Astrocyte of the cerebellum (primary cell): Measurements from ENCODE around the gene RXFP2.

Source experiments
- DNase-seq: peaks from one replicate; pipeline ENCODE4 v3.0.0-alpha.2; 2011; ENCODE audit warnings: low read depth
- H3K4me3 ChIP-seq: 2 replicates; pipeline ENCODE4 v1.5.1; 2011; ENCODE audit warnings: mild to moderate bottlenecking, low read depth, low read length, moderate library complexity
- in situ Hi-C: cut with HindIII; loops from 2 replicates; pipeline ENCODE4 v1.10.0; 2017; ENCODE audit warnings: low sequenced_read_pairs
- TF ChIP-seq, protein P1 (sequence below): IDR thresholded peaks from 2 replicates; pipeline ENCODE4 v1.5.1; 2012; ENCODE audit warnings: low read length, low read depth, moderate library complexity, mild to moderate bottlenecking; ENCODE audit errors: missing control alignments

RXFP2 gene

DNA sequence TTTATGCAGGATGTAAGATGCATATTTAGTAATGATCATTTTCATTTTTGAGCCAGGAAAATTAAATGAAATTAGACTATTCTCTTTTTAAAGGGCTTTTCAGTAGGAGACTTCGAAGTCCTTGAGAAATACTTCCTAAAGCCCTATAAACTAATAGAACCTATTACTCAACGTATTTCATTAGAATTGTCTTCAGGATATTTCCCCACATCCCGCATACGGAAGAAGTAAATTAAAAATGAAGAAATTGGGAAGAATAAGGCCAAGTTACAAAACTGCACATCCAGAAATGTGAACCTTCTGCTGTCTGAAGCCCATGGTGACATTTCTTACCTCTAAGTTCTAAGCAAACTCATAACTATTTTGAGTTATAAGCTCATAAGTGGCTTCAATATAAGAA, 66.5 kb downstream of the RXFP2 start:
- H3K4me3 ChIP-seq: no peak overlapping the region
- in situ Hi-C loops: no loop called here
- no peak for DNase-seq
- TF ChIP-seq, protein P1, sequence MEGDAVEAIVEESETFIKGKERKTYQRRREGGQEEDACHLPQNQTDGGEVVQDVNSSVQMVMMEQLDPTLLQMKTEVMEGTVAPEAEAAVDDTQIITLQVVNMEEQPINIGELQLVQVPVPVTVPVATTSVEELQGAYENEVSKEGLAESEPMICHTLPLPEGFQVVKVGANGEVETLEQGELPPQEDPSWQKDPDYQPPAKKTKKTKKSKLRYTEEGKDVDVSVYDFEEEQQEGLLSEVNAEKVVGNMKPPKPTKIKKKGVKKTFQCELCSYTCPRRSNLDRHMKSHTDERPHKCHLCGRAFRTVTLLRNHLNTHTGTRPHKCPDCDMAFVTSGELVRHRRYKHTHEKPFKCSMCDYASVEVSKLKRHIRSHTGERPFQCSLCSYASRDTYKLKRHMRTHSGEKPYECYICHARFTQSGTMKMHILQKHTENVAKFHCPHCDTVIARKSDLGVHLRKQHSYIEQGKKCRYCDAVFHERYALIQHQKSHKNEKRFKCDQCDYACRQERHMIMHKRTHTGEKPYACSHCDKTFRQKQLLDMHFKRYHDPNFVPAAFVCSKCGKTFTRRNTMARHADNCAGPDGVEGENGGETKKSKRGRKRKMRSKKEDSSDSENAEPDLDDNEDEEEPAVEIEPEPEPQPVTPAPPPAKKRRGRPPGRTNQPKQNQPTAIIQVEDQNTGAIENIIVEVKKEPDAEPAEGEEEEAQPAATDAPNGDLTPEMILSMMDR: no peak

DNA sequence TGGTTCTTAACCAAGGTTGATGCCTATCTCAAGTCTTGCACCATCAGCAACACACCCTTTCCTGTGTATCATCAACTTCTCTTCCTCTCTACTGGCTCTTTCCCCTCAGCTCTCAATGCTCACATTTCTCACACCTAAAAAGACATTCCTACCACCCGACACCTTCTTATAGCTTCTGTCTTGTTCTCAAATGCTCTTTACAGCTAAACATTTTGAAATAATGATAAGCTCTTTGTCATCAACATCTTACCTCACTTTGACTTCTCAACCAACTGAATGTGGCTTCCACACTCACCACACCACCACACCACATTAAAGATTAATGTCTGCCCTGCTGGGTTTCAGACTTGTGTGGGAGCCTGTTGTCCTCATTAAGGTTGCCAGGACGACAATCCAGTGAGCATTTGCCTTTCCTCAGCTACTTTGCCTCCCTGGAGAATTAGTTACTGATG, 67.8 kb downstream of the RXFP2 start:
- TF ChIP-seq, protein P1: no peak
- in situ Hi-C loops: no loop called here
- H3K4me3 ChIP-seq: no peak overlapping the region
- DNase-seq: no peak

DNA sequence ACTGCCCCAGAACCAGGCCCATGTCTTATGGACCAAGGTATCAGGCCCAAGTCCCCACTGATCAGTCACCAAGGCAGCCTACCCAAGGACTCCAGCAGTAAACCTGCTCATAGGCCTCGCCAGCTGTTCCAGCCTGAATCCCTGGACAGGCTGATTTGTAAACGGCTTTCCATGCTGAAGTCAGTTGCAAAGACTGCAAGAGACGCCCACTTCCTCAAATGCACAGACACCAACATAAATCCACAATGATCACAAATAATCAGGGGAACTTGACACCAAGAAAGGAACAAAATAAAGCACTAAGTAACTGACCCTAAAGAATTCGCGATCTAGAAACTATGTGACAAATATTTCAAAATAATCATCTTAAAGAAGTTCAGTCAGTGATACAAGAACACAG, 75.2 kb downstream of the RXFP2 start:
- in situ Hi-C loops: no loop called here
- TF ChIP-seq, protein P1: no peak
- no peak for DNase-seq
- no peak overlapping the region for H3K4me3 ChIP-seq

DNA sequence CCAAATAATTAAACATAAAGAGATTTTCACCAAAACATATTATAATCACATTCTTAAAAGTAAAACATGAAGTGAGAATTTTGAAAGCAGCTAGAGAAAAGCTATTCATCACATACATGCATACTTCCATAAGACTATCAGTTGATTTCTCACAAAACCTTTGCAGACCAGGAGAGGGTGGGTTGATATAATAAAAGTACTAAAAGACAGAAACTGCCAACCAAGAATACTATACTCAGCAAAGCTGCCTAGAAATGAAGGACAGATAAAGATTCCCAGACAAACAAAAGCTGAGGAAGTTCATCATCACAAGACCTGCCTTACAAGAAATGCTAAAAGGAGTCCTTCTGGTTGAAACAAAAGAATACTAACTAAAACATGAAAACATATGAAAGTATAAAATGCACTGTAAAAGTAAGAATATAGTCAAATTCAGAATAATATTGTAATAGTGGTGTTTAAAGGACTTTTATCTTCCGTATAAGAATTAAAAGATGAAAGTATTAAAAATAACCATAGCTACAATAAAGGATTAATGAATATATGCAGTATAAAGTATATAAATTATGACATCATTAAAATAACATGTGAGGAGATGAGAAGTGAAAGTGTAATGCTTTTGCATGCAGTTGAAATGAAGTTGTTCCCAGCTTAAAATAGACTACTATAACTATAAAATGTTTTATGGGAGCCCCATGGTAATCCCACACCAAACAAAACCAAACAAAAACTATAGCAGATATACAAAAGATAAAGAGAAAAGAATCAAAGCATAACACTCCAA, 76.2 kb downstream of the RXFP2 start:
- TF ChIP-seq, protein P1: no peak
- no peak for DNase-seq
- in situ Hi-C loops: no loop called here
- no peak overlapping the region for H3K4me3 ChIP-seq

DNA sequence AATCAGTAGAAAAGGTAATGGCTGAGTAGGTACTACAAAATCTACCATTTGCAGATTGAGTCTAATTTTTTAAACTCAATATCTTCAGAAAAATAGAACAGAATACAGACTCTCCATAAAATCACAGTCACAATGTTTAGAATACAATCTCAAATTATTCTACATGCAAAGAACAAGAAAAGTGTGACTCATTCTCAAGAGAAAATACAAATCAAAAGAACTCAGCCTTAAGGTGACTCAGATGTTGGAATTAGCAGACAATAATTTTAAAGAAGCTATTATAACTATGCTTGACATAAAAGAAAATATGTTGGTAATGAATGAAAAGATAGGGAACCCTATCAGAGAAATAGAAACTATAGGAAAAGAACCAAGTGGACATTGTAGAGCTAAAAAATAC, 78.9 kb downstream of the RXFP2 start:
- TF ChIP-seq, protein P1: no peak
- DNase-seq: no peak
- no peak overlapping the region for H3K4me3 ChIP-seq
- in situ Hi-C loops: no loop called here

DNA sequence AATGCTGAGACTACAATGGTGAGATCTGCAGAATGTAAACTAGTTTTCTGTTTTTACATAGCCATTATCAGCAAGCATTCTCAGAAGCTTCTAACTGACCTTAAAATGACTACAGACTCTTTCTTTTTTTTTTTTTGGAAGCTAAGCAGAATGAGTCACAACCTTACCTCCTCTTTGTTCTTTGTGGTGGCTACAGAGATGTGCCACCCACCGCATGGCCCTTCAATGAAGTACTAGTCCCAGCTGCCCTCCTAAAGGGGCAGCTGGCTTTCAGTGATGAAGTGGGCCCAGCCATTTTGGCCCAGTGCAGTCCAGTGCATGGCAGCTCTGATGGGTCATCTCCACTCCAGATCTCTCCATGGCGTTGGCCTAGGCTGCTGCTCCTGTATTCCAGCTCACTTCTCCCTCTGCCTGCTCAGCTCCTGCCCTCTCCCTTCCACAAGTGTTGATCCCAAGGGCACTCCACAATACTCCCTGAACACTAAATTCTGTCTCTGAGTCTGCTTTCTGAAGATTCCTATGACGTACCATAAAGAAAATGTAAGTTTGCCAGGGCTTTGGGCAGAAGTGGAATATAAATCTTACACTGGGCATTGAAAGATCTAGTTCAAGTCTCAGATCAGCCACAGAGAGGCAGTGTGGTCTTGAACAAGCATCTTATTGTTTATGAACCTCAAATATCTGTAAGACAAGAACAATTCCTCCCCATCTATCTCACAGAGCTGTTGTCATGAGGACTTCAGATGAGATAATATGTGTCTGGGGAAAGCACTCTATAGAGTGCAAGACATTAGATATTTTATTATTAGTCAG, 85.6 kb downstream of the RXFP2 start:
- H3K4me3 ChIP-seq: no peak overlapping the region
- TF ChIP-seq, protein P1: no peak
- no peak for DNase-seq
- in situ Hi-C loops: no loop called here
